GM06990 (cell line): ENCODE measurements around the gene CELF2.

Experiments used
- DNase-seq: peaks from one replicate; pipeline ENCODE4 v3.0.0-alpha.2; 2011; ENCODE audit not compliant: insufficient read length; ENCODE audit errors: extremely low read depth
- H3K27me3 ChIP-seq: replicated peaks from 2 replicates; pipeline ENCODE4 v1.6.0; 2011; ENCODE audit warnings: low read length; ENCODE audit not compliant: control insufficient read depth, insufficient read depth
- H3K36me3 ChIP-seq: 2 replicates; pipeline ENCODE4 v1.5.1; 2011; ENCODE audit warnings: low read length; ENCODE audit not compliant: control insufficient read depth, insufficient read depth
- H3K4me3 ChIP-seq: replicated peaks from 2 replicates; pipeline ENCODE4 v1.5.1; 2011; ENCODE audit warnings: low read depth, mild to moderate bottlenecking, control low read depth, low read length
- TF ChIP-seq, protein P1 (sequence below): IDR thresholded peaks from 2 replicates; pipeline ENCODE4 v1.5.1; 2011; ENCODE audit warnings: low read length, control low read depth, mild to moderate bottlenecking, inconsistent platforms; ENCODE audit not compliant: insufficient read depth, poor library complexity, severe bottlenecking

The CELF2 gene

DNA sequence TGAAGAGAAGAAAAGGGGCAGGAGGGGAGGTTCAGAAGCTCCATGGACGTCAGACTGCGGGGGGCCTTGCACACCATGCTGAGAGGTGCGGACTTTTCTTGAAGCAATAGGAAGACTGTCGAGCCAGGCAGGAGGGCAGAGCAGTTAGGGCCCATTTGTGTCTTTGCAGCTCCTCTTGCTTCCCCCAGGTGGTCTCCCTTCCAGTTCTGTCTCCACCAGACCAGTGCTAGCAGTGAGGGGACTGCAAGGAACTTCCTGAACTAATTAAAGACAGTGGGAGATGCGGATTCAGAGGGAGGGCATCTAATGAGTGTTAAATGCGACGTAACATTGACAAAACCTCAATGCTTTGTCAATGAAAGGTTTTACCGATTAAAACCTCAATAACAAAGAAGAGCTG, 368.4 kb downstream of the CELF2 start:
- TF ChIP-seq, protein P1, sequence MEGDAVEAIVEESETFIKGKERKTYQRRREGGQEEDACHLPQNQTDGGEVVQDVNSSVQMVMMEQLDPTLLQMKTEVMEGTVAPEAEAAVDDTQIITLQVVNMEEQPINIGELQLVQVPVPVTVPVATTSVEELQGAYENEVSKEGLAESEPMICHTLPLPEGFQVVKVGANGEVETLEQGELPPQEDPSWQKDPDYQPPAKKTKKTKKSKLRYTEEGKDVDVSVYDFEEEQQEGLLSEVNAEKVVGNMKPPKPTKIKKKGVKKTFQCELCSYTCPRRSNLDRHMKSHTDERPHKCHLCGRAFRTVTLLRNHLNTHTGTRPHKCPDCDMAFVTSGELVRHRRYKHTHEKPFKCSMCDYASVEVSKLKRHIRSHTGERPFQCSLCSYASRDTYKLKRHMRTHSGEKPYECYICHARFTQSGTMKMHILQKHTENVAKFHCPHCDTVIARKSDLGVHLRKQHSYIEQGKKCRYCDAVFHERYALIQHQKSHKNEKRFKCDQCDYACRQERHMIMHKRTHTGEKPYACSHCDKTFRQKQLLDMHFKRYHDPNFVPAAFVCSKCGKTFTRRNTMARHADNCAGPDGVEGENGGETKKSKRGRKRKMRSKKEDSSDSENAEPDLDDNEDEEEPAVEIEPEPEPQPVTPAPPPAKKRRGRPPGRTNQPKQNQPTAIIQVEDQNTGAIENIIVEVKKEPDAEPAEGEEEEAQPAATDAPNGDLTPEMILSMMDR: no peak
- H3K4me3 ChIP-seq: no peak overlapping the region
- no peak for DNase-seq

More for the DNA sequence above, 368.4 kb downstream of the CELF2 start:
- no peaks in the 10 kb centered on the region; the same call in 1 of the 2 replicates for H3K27me3 ChIP-seq
- H3K36me3 ChIP-seq: no peaks in the 10 kb centered on the region
